ENCODE data around the gene CAST.

DNA sequence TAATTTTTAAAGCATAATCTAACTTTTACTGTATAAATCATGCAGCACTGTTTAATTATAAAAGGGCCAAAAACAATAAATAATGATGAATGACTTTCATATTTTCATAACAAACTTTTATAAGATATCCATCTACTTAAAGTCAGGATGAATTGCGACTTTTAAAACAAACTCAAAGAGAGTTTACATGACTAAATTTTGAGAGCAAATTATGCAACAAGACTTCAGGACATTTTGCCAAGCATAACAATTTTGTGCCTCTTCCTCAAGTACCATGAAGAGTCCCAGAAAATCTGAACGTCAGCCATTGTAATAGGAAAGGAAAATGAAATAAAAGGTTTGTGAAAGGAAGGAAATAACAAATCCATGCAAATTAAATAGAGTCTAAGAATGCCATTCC, 121.2 kb downstream of the CAST start:
- TF ChIP-seq POLR2A (IDR thresholded peaks at IDR 0.05; ENCODE audit: low read length) (no peak), HOXA7 (CRISPR knock-in tag; IDR thresholded peaks at IDR 0.05) (no peak), NFE2L2 (conservative IDR thresholded peaks at IDR 0.05; ENCODE audit: low read length) (no peak), RNF2 (IDR thresholded peaks at IDR 0.05; ENCODE audit: borderline replicate concordance, low read depth) (no peak), GATA3 (IDR thresholded peaks at IDR 0.05; ENCODE audit: borderline replicate concordance) (no peak), KDM1A (IDR thresholded peaks at IDR 0.05; ENCODE audit: low read depth) (no peak), CBX8 (IDR thresholded peaks at IDR 0.05) (no peak), EP300 (IDR thresholded peaks at IDR 0.05) (no peak), JUNB (IDR thresholded peaks at IDR 0.05) (no peak)
- TF ChIP-seq, protein P1, sequence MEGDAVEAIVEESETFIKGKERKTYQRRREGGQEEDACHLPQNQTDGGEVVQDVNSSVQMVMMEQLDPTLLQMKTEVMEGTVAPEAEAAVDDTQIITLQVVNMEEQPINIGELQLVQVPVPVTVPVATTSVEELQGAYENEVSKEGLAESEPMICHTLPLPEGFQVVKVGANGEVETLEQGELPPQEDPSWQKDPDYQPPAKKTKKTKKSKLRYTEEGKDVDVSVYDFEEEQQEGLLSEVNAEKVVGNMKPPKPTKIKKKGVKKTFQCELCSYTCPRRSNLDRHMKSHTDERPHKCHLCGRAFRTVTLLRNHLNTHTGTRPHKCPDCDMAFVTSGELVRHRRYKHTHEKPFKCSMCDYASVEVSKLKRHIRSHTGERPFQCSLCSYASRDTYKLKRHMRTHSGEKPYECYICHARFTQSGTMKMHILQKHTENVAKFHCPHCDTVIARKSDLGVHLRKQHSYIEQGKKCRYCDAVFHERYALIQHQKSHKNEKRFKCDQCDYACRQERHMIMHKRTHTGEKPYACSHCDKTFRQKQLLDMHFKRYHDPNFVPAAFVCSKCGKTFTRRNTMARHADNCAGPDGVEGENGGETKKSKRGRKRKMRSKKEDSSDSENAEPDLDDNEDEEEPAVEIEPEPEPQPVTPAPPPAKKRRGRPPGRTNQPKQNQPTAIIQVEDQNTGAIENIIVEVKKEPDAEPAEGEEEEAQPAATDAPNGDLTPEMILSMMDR (IDR thresholded peaks at IDR 0.05) = no peak
- TF ChIP-seq, protein P2, sequence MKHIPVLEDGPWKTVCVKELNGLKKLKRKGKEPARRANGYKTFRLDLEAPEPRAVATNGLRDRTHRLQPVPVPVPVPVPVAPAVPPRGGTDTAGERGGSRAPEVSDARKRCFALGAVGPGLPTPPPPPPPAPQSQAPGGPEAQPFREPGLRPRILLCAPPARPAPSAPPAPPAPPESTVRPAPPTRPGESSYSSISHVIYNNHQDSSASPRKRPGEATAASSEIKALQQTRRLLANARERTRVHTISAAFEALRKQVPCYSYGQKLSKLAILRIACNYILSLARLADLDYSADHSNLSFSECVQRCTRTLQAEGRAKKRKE (CRISPR knock-in tag; IDR thresholded peaks at IDR 0.05; ENCODE audit: low read depth) = no peak
- TF ChIP-seq, protein P3, sequence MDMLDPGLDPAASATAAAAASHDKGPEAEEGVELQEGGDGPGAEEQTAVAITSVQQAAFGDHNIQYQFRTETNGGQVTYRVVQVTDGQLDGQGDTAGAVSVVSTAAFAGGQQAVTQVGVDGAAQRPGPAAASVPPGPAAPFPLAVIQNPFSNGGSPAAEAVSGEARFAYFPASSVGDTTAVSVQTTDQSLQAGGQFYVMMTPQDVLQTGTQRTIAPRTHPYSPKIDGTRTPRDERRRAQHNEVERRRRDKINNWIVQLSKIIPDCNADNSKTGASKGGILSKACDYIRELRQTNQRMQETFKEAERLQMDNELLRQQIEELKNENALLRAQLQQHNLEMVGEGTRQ (IDR thresholded peaks at IDR 0.05) = no peak
- TF ChIP-seq, protein P4, sequence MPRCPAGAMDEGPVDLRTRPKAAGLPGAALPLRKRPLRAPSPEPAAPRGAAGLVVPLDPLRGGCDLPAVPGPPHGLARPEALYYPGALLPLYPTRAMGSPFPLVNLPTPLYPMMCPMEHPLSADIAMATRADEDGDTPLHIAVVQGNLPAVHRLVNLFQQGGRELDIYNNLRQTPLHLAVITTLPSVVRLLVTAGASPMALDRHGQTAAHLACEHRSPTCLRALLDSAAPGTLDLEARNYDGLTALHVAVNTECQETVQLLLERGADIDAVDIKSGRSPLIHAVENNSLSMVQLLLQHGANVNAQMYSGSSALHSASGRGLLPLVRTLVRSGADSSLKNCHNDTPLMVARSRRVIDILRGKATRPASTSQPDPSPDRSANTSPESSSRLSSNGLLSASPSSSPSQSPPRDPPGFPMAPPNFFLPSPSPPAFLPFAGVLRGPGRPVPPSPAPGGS (IDR thresholded peaks at IDR 0.05) = no peak
